Activated CD4-positive, alpha-beta T cell treated with anti-CD3 and anti-CD28 coated beads, Interleukin-2, amount 10 ng/mL, durations not matched to agents 24 days and 14 days (primary cell): ENCODE results near the gene C11orf98. TPM values are rescaled to one million over a fixed set of nuclear protein-coding genes. Genes with fewer than 3 reads are reported as not detected.
"Not testable (repeated sequence)": the region's sequence is repeated elsewhere in the genome, so short reads cannot be mapped to it uniquely, and the experiment has no call there.

Experiments
- DNase-seq: peaks from one replicate; pipeline ENCODE4 v3.0.0; 2022
- H3K27ac Mint-ChIP-seq: one replicate; pipeline ENCODE4 v1.8.0; 2022; ENCODE audit warnings: mild to moderate bottlenecking, mixed read lengths
- H3K27me3 Mint-ChIP-seq: one replicate; pipeline ENCODE4 v1.8.0; 2022; ENCODE audit warnings: mixed read lengths
- H3K36me3 Mint-ChIP-seq: one replicate; pipeline ENCODE4 v1.8.0; 2022; ENCODE audit warnings: low read depth, mild to moderate bottlenecking, mixed read lengths
- H3K4me1 Mint-ChIP-seq: one replicate; pipeline ENCODE4 v1.8.0; 2021; ENCODE audit warnings: mixed read lengths
- H3K4me3 Mint-ChIP-seq: one replicate; pipeline ENCODE4 v1.8.0; 2022; ENCODE audit warnings: mild to moderate bottlenecking, moderate library complexity, mixed read lengths
- H3K9me3 Mint-ChIP-seq: one replicate; pipeline ENCODE4 v1.8.0; 2021; ENCODE audit warnings: mixed read lengths
- intact Hi-C: fragments of 100-400 bp; cut with micrococcal nuclease; formaldehyde crosslinking; loops from one replicate; pipeline ENCODE4 v1.15.1; 2023
- total RNA-seq: library from RNA; stranded (reverse); gene quantifications from 2 replicates; pipeline ENCODE4 v1.2.3, GENCODE V29; 2022

Gene C11orf98
- total RNA-seq, 1 donor from 2014 or later, result 147 TPM

DNA sequence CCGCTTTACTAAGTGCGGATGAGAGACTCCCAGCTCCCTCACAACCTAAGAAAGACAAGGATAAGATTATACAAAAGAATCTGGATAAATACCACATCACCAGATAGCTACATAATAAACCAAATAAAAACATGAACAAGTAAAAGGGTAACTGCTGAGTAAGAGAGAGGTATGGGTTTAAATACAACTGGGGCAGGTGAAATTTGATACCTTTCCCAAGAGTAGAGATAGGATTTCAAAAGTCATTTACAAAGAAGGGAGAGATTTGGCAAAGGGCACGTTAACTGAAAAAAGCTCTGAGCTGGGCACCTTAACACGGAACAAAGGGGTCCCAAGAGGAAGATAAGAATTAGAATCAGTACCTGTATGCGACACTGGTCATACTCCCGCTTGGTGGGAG lies 12.1 kb upstream of the C11orf98 start:
- Mint-ChIP-seq H3K27me3 (no peaks in the 10 kb centered on the region), H3K36me3 (peaks cover 34% of the 10 kb centered on the region), H3K4me3 (peak overlapping the region; percentile 85), H3K9me3 (no peaks in the 10 kb centered on the region), H3K4me1 (peaks cover 34% of the 10 kb centered on the region), H3K27ac (peak overlapping the region; percentile 23)
- DNase-seq, result no peak
- intact Hi-C loops, result loop anchor here (10.0 kb wide), 1 partner anchor 252 kb away; no protein-coding TSS in a partner anchor

- intact Hi-C loops, result loop anchor here (10.0 kb wide), 1 partner anchor 252 kb away; no protein-coding TSS in a partner anchor
- Mint-ChIP-seq H3K36me3 (peaks cover 37% of the 10 kb centered on the region), H3K27me3 (no peaks in the 10 kb centered on the region), H3K4me3 (peak overlapping the region; percentile 85), H3K27ac (no peak overlapping the region), H3K4me1 (peaks cover 35% of the 10 kb centered on the region), H3K9me3 (no peaks in the 10 kb centered on the region)
- DNase-seq, result no peak
Measured at GRCh38 chr11:62676698-62677097, 11.7 kb upstream of the C11orf98 start.

- not testable (repeated sequence) for H3K4me3 Mint-ChIP-seq, H3K27ac Mint-ChIP-seq, H3K9me3 Mint-ChIP-seq, DNase-seq, H3K27me3 Mint-ChIP-seq
- Mint-ChIP-seq H3K36me3 (peaks cover 47% of the 10 kb centered on the region), H3K4me1 (peaks cover 37% of the 10 kb centered on the region)
- intact Hi-C loops, result loop anchor here (10.0 kb wide), 1 partner anchor 251 kb away; no protein-coding TSS in a partner anchor
Measured at GRCh38 chr11:62675415-62675814, 10.4 kb upstream of the C11orf98 start.

DNA sequence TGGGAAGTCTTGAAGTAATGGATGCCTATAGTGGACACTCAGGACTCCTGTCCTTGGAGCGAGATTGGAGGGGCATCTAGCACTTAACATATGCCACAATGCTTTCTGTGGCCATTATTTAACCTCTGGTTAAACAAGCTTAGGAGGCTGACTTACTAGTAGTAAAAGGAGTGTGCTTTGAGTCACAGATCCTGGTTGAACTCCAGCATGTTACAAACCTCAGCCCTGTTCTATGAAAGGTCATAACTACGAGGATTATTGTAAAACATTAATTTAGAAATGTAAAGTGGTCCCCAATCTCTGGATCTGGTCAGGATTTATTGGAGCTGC lies 8.2 kb upstream of the C11orf98 start:
- intact Hi-C loops, result loop anchor here (2.0 to 10.0 kb wide), 4 partner anchors 36 to 1246 kb away; partner anchors contain the start of genes CPSF7, HNRNPUL2 and TTC9C
- Mint-ChIP-seq H3K36me3 (peaks cover 59% of the 10 kb centered on the region), H3K4me1 (peaks cover 42% of the 10 kb centered on the region)

GRCh38 chr11:62671608-62672389 lies 6.8 kb upstream of the C11orf98 start, which contains the start of the genes LBHD1 and UQCC3:
Gene LBHD1 (minus strand): TSS chr11:62672267. CDS start chr11:62670031, 2,236 bp downstream.
Gene UQCC3 (plus strand): TSS chr11:62671673. CDS start chr11:62671746, 73 bp downstream.
- H3K27ac Mint-ChIP-seq, result peak within 1 kb of the TSS; percentile 92
- no peaks in the 10 kb centered on the region for H3K9me3 Mint-ChIP-seq
- peak within 1 kb of the TSS; percentile 88 for H3K4me3 Mint-ChIP-seq
- peaks cover 55% of the 10 kb centered on the region for H3K36me3 Mint-ChIP-seq
- intact Hi-C loops, result loop anchor here (1.0 to 10.0 kb wide), 7 partner anchors 8 to 1244 kb away; partner anchors contain the start of genes CPSF7, HNRNPUL2, INTS5 and SLC3A2
- DNase-seq, result peak; percentile 94
- no peaks in the 10 kb centered on the region for H3K27me3 Mint-ChIP-seq
- H3K4me1 Mint-ChIP-seq, result peaks cover 38% of the 10 kb centered on the region

More for the DNA sequence above, 8.2 kb upstream of the C11orf98 start:
- Mint-ChIP-seq H3K27me3 (no peaks in the 10 kb centered on the region), H3K27ac (peak overlapping the region; percentile 92), H3K9me3 (no peaks in the 10 kb centered on the region), H3K4me3 (peak overlapping the region; percentile 88)
- DNase-seq, result no peak

- H3K36me3 Mint-ChIP-seq, result peaks cover 56% of the 10 kb centered on the region
- DNase-seq, result no peak
- peak overlapping the region; percentile 88 for H3K4me3 Mint-ChIP-seq
- H3K4me1 Mint-ChIP-seq, result peaks cover 41% of the 10 kb centered on the region
- peak overlapping the region; percentile 92 for H3K27ac Mint-ChIP-seq
- intact Hi-C loops, result loop anchor here (1.0 to 10.0 kb wide), 6 partner anchors 8 to 1244 kb away; partner anchors contain the start of genes CPSF7, HNRNPUL2, INTS5 and SLC3A2
- H3K9me3 Mint-ChIP-seq, result no peaks in the 10 kb centered on the region
- H3K27me3 Mint-ChIP-seq, result no peaks in the 10 kb centered on the region
Measured at GRCh38 chr11:62671236-62671607, 6.2 kb upstream of the C11orf98 start.

GRCh38 chr11:62669420-62670161 lies 4.6 kb upstream of the C11orf98 start:
- H3K36me3 Mint-ChIP-seq, result peaks cover 60% of the 10 kb centered on the region

DNA sequence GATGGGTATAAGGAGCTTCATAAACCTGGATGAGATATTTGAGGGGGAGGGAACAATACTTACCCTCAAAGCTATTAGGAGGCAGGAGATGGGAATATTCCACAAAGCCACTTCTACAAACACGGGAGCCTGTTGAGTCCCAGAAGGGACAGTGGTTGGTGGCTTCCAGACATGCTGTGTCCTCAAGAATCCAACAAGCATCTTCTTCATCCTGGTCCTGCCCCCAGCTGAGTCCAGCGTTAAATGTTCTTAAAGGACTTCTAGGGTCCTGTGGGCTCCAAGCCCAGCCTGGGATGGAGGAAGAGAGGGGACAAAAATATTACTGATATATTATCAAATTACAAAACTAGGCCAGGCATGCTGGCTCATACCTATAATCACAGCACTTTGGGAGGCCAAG lies 2.5 kb upstream of the C11orf98 start:
- Mint-ChIP-seq H3K27me3 (no peaks in the 10 kb centered on the region), H3K27ac (peak overlapping the region; percentile 65), H3K4me3 (peak overlapping the region; percentile 98), H3K36me3 (peaks cover 65% of the 10 kb centered on the region), H3K9me3 (no peaks in the 10 kb centered on the region), H3K4me1 (peaks cover 39% of the 10 kb centered on the region)
- DNase-seq, result no peak
- intact Hi-C loops, result loop anchor here (5.0 kb wide), 2 partner anchors 95 to 175 kb away; partner anchors contain the start of gene POLR2G

More at GRCh38 chr11:62669420-62670161, 4.6 kb upstream of the C11orf98 start:
- intact Hi-C loops, result loop anchor here (2.0 to 10.0 kb wide), 6 partner anchors 17 to 1242 kb away; partner anchors contain the start of genes CPSF7, HNRNPUL2, INTS5 and POLR2G
- peak overlapping the region; percentile 88 for H3K4me3 Mint-ChIP-seq
- H3K27ac Mint-ChIP-seq, result peak overlapping the region; percentile 92
- no peak for DNase-seq
- peaks cover 37% of the 10 kb centered on the region for H3K4me1 Mint-ChIP-seq
- H3K9me3 Mint-ChIP-seq, result no peaks in the 10 kb centered on the region
- H3K27me3 Mint-ChIP-seq, result no peaks in the 10 kb centered on the region

GRCh38 chr11:62666259-62666926 lies 1.4 kb upstream of the C11orf98 start:
- Mint-ChIP-seq H3K27ac (peak overlapping the region; percentile 65), H3K27me3 (no peaks in the 10 kb centered on the region), H3K9me3 (no peaks in the 10 kb centered on the region), H3K4me3 (peak overlapping the region; percentile 98), H3K36me3 (peaks cover 58% of the 10 kb centered on the region), H3K4me1 (peaks cover 35% of the 10 kb centered on the region)
- DNase-seq, result peak; percentile 71
- intact Hi-C loops, result loop anchor here (5.0 kb wide), 2 partner anchors 96 to 176 kb away; partner anchors contain the start of gene POLR2G

DNA sequence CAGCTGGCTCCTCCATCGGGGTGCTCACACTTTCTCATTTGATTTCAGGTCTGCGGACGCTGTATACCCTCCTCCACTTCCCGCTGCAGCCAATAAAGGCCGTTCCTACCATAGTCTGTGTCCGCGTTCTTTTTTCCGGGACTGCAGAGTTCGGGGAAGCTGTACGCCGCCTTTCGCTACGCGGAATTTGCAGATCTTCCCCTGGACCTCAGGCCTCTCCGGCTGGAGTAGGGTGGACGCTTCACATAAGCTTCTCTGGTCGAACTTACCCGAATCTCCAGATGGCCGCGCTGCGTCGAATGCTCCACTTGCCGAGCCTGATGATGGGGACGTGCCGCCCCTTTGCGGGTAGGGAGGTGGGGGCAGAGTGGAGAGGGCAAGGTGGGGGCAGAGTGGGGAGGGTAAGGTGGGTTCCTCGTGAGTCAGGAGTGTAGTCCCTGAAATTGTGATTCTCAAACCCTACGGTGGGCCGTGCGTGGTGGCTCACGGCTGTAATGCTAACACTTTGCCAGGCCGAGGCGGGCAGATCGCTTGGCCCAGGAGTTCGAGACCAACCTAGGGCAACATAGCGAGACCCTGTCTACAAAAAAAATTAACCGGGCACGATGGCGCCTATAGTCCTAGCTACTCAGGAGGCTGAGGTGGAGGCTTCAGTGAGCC lies 719 bp upstream of the C11orf98 start:
- Mint-ChIP-seq H3K27ac (peak overlapping the region; percentile 93), H3K36me3 (peaks cover 53% of the 10 kb centered on the region), H3K9me3 (no peaks in the 10 kb centered on the region), H3K4me1 (peaks cover 31% of the 10 kb centered on the region), H3K27me3 (no peaks in the 10 kb centered on the region), H3K4me3 (peak overlapping the region; percentile 98)
- peak; percentile 84 for DNase-seq
- intact Hi-C loops, result loop anchor here (1.0 to 5.0 kb wide), 9 partner anchors 12 to 177 kb away; partner anchors contain the start of genes EML3, GANAB, INTS5 and POLR2G

DNA sequence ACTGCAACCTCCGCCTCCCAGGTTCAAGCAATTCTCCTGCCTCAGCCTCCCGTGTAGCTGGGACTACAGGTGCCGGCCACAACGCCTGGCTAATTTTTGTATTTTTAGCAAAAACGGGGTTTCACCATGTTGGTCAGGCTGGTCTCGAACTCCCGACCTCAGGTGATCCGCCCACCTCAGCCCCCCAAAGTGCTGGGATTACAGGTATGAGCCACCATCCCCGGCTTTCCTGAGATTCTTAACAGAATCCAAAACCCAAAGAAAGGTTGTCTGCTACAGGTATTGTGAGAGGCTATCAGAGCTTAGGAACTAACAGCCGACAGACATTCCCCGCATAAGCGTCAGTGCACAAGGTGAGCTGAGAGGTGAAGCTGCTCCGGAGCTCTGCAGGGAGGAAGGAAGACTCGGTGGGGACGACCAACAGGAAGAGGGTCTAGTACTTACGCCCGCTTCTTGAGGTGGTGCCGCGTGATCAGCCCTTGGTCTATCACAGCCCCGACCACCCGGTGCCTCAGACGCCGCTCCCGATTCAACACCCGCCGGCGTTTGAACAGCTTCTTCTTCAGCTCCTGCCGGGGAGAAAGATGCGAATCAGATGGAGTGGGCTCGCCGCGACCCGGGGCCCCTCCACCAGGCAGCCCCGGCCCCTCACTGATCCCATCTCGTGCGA lies 470 bp downstream of the C11orf98 start:
- H3K4me3 Mint-ChIP-seq, result peak overlapping the region; percentile 98
- intact Hi-C loops, result loop anchor here (1.0 to 5.0 kb wide), 9 partner anchors 11 to 178 kb away; partner anchors contain the start of genes EML3, GANAB, INTS5 and POLR2G
- peak overlapping the region; percentile 93 for H3K27ac Mint-ChIP-seq
- H3K9me3 Mint-ChIP-seq, result no peaks in the 10 kb centered on the region
- H3K27me3 Mint-ChIP-seq, result no peaks in the 10 kb centered on the region
- H3K4me1 Mint-ChIP-seq, result peaks cover 23% of the 10 kb centered on the region
- peaks cover 48% of the 10 kb centered on the region for H3K36me3 Mint-ChIP-seq
- peak; percentile 86 for DNase-seq

- DNase-seq, result no peak
- H3K4me3 Mint-ChIP-seq, result no peak overlapping the region
- intact Hi-C loops, result no loop called here
- peaks cover 4% of the 10 kb centered on the region for H3K36me3 Mint-ChIP-seq
- no peak overlapping the region for H3K27ac Mint-ChIP-seq
- no peaks in the 10 kb centered on the region for H3K9me3 Mint-ChIP-seq
- H3K27me3 Mint-ChIP-seq, result no peaks in the 10 kb centered on the region
- H3K4me1 Mint-ChIP-seq, result peaks cover 15% of the 10 kb centered on the region
Measured at GRCh38 chr11:62656796-62657429, 8.1 kb downstream of the C11orf98 start.
